Brain microvascular endothelial cell (primary cell): ENCODE data around the gene EXTL1.

Source experiments
- DNase-seq: peaks from one replicate; pipeline ENCODE4 v3.0.0-alpha.2; 2020
- H3K27ac ChIP-seq: fragments of 250-450 bp; sonication (Bioruptor Pico); 2 replicates; pipeline ENCODE4 v1.5.1; 2020; ENCODE audit warnings: mild to moderate bottlenecking, moderate library complexity
- H3K27me3 ChIP-seq: fragments of 250-450 bp; sonication (Bioruptor Pico); replicated peaks from 2 replicates; pipeline ENCODE4 v1.5.1; 2020; ENCODE audit warnings: mild to moderate bottlenecking
- H3K36me3 ChIP-seq: fragments of 250-450 bp; sonication (Bioruptor Pico); replicated peaks from 2 replicates; pipeline ENCODE4 v1.5.1; 2020; ENCODE audit warnings: mild to moderate bottlenecking
- H3K4me3 ChIP-seq: 2 replicates; pipeline ENCODE4 v1.5.1; 2011; ENCODE audit warnings: low read depth, mild to moderate bottlenecking, control low read depth, low read length, moderate library complexity
- in situ Hi-C: cut with HindIII; loops from 2 replicates; pipeline ENCODE4 v1.10.0; 2017; ENCODE audit warnings: low sequenced_read_pairs, low pct_ligation_motif_present
- TF ChIP-seq, protein P1 (sequence below): IDR thresholded peaks from 2 replicates; pipeline ENCODE4 v1.5.1; 2011; ENCODE audit warnings: low read depth, mild to moderate bottlenecking, moderate library complexity, low read length, control low read depth, inconsistent platforms; ENCODE audit errors: missing control alignments

The EXTL1 gene

DNA sequence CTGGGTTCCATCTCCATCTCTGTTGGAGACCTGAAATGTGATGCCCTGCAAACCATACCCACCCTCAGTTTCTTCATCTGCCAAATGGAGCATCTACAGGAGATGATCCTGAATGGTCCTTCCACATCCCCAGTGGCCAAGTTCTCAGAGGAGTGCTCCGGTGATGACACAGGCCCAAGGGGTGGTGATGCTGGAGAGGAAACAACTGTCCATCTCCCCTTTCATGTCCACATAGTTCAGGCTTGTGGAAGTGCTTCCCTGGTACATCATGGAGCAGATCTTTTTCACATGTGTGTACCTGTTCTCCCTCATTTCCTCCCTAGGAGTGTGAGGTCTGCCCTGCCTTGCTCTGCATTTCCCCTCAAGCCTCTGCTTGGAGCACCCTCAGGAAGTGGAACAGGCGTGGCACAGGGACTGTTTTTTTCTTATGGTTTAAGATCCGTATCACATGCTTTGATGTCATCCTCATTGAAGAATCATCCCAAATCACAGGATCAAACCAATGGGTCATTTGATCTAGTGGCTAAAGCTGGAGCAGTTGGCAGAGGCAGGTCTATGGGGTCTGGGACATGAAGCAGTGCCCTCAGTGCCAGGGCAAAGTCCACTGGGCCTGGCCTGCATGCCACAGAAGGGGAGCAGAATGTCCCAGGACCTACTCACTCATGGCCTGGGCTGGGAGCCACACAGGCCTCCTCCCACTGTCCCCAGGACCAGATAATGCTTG is 54.0 kb downstream of the EXTL1 start:
- no peak overlapping the region for H3K4me3 ChIP-seq
- in situ Hi-C loops = no loop called here
- DNase-seq = no peak
- H3K27me3 ChIP-seq = no peaks in the 10 kb centered on the region
- TF ChIP-seq, protein P1, sequence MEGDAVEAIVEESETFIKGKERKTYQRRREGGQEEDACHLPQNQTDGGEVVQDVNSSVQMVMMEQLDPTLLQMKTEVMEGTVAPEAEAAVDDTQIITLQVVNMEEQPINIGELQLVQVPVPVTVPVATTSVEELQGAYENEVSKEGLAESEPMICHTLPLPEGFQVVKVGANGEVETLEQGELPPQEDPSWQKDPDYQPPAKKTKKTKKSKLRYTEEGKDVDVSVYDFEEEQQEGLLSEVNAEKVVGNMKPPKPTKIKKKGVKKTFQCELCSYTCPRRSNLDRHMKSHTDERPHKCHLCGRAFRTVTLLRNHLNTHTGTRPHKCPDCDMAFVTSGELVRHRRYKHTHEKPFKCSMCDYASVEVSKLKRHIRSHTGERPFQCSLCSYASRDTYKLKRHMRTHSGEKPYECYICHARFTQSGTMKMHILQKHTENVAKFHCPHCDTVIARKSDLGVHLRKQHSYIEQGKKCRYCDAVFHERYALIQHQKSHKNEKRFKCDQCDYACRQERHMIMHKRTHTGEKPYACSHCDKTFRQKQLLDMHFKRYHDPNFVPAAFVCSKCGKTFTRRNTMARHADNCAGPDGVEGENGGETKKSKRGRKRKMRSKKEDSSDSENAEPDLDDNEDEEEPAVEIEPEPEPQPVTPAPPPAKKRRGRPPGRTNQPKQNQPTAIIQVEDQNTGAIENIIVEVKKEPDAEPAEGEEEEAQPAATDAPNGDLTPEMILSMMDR = no peak
- H3K27ac ChIP-seq = no peak overlapping the region
- H3K36me3 ChIP-seq = no peaks in the 10 kb centered on the region

DNA sequence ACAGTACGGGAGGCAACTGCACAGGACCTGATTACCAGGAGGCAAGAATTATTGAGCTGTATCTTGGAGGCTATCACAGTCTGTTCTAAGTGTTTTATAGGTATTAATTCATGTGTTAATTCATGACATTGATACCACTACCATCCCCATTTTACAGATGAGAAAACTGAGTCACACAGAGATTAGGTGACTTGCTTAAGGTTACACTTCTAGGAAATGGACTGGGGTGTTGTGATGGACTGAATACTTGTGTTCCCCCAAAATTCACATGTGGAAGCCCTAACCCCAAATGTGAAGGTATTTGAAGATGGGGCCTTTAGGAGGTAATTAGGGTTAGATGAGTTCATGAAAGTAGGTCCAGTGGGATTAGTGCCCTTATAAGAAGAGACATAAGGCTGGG is 55.9 kb downstream of the EXTL1 start:
- Histone ChIP-seq H3K27ac (no peak overlapping the region), H3K27me3 (no peaks in the 10 kb centered on the region), H3K36me3 (no peaks in the 10 kb centered on the region), H3K4me3 (no peak overlapping the region)
- no peak for DNase-seq
- TF ChIP-seq, protein P1 = no peak
- in situ Hi-C loops = no loop called here

DNA sequence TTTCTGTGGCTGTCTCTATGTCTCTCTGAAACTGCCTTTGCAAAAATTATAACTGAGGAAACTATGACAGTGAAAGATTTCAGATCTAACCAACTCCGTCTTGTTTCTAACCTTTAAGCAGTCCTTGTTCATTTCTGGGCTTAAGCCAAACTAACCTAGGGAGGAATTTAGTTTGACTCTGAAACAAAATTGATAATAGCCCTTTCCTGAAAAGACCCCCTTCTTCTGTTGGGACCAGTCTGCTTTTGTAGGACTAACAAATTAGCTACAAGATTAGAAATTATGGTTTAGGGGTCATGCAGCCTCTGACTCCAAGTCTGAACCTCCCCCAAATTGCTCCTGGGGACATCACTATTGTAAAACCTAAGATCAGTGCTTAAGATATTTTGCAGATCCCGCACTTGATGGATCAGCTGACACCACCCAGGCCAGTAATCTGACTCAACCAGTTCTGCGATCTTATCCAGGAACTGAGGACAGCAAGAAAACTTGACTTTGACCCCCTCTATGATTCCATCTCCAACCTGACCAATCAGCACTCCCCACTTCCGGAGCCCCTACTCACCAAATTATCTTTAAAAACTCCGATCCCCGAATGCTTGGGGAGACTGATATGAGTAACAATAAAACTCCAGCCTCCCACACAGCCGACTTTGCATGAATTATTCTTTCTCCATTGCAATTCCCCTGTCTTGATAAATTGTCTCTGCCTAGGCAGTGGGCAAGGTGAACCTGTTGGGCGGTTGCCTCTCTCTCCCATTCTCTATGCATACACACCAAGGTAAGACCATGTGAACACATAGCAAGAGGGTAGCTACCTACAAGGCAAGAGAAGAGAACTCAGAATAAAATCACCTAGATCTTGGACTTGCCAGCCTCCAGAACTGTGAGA is 57.0 kb downstream of the EXTL1 start:
- Histone ChIP-seq H3K27me3 (no peaks in the 10 kb centered on the region), H3K27ac (no peak overlapping the region), H3K4me3 (no peak overlapping the region), H3K36me3 (no peaks in the 10 kb centered on the region)
- in situ Hi-C loops = no loop called here
- no peak for DNase-seq
- TF ChIP-seq, protein P1 = no peak

DNA sequence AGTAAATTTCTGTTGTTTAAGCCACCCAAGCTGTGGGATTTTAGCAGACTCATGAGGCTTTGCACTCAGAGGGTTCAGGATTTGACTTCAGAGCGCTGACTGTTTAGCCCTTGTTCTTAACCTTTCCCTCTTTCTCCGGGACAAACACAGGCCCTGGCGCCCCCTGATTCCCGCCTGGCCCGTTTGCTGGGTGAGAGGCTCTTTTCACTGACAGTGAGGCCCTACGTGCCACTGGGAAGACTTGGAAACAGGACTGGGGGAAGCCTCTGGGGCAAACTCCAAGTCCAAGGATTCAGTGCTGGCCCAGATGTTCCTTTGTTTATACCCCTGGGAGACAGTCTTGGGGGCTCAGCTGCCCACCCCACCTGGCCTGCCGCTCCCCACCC is 57.6 kb downstream of the EXTL1 start:
- no peak for DNase-seq
- H3K4me3 ChIP-seq = no peak overlapping the region
- H3K27ac ChIP-seq = no peak overlapping the region
- no peaks in the 10 kb centered on the region for H3K36me3 ChIP-seq
- in situ Hi-C loops = no loop called here
- peaks cover 4% of the 10 kb centered on the region for H3K27me3 ChIP-seq
- TF ChIP-seq, protein P1 = no peak

DNA sequence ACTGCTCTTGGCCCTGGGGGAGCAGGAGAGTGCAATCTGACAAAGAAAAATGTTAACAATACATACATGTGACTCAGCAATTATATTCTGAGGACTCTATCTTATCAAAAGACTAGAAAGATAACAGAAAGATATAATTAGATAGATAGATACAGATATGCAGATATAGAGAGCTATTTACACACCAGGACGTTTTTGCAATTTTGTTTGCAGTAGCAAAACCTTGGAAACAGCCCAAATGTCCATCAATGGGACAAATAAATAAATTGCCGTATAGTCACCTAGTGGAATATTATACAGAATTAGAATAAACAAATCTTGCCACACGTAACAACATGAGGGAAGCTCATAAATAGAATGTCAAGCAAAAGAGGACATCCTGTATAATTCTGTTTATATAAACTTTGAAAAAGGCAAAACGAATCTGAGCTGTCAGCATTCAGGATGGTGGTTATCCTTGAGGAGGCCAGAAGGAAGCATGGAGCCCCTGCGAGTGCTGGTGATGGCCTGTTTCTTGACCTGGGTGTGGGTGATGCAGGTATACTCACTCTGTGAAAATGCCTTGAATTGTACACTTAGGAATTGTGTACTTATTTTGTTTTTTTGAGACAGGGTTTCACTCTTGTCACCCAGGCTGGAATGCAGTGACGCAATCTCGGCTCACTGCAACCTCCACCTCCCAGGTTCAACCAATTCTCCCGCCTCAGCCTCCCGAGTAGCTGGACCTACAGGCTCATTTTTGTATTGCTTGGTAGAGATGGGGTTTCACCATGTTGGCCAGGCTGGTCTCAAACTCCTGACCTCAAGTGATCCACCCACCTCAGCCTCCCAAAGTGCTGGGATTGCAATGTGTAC is 58.6 kb downstream of the EXTL1 start:
- Histone ChIP-seq H3K27me3 (peaks cover 4% of the 10 kb centered on the region), H3K36me3 (no peaks in the 10 kb centered on the region)

More for the DNA sequence above, 58.6 kb downstream of the EXTL1 start:
- no peak overlapping the region for H3K4me3 ChIP-seq
- in situ Hi-C loops = no loop called here
- no peak for DNase-seq
- TF ChIP-seq, protein P1 = no peak
- H3K27ac ChIP-seq = no peak overlapping the region
